Nephron (organoid): ENCODE measurements around the gene SIK3.

Experiments used
- H3K27ac Mint-ChIP-seq, 3 experiments: 2 replicates each; pipeline ENCODE4 v1.8.0; 2020; ENCODE audit warnings: mixed read lengths in 3 of 3, mild to moderate bottlenecking in 2 of 3, moderate library complexity in 1 of 3
- H3K27me3 Mint-ChIP-seq: 2 replicates; pipeline ENCODE4 v1.8.0; 2021; ENCODE audit warnings: low read depth, mild to moderate bottlenecking, moderate library complexity, mixed read lengths
- H3K36me3 Mint-ChIP-seq: 2 replicates; pipeline ENCODE4 v1.8.0; 2020; ENCODE audit warnings: low read depth, mixed read lengths
- H3K4me1 Mint-ChIP-seq: 2 replicates; pipeline ENCODE4 v1.8.0; 2020; ENCODE audit warnings: mixed read lengths
- H3K4me3 Mint-ChIP-seq, 3 experiments: 2 replicates each; pipeline ENCODE4 v1.8.0; 2020; ENCODE audit warnings: mild to moderate bottlenecking in 3 of 3, mixed read lengths in 3 of 3, moderate library complexity in 2 of 3
- H3K9me3 Mint-ChIP-seq: 2 replicates; pipeline ENCODE4 v1.8.0; 2020; ENCODE audit warnings: mixed read lengths
- CTCF ChIP-seq, 3 experiments: fragments of 200-600 bp; sonication (generic); IDR thresholded peaks; one replicate each; pipeline ENCODE4 v1.5.0; 2021; ENCODE audit warnings: antibody characterized with exemption in 3 of 3; ENCODE audit not compliant: unreplicated experiment in 3 of 3

SIK3 gene

GRCh38 chr11:116989184-116989583 is 109.0 kb downstream of the SIK3 start:
- Mint-ChIP-seq H3K27me3 (no peaks in the 10 kb centered on the region), H3K4me3 (no peak overlapping the region), H3K36me3 (no peaks in the 10 kb centered on the region), H3K4me1 (peaks cover 29% of the 10 kb centered on the region), H3K9me3 (no peaks in the 10 kb centered on the region), H3K27ac (peak overlapping the region; percentile 30 to 79 (median 56))
- TF ChIP-seq CTCF (IDR thresholded peaks at IDR 0.05; ENCODE audit: unreplicated experiment in 3 of 3), result no peak

- H3K4me3 Mint-ChIP-seq, result no peak overlapping the region
- H3K27me3 Mint-ChIP-seq, result no peaks in the 10 kb centered on the region
- H3K4me1 Mint-ChIP-seq, result peaks cover 19% of the 10 kb centered on the region
- no peak for TF ChIP-seq CTCF (IDR thresholded peaks at IDR 0.05; ENCODE audit: unreplicated experiment in 3 of 3)
- peak overlapping the region in 1 of 3 experiments; percentile 0 for H3K27ac Mint-ChIP-seq
- H3K9me3 Mint-ChIP-seq, result no peaks in the 10 kb centered on the region
- H3K36me3 Mint-ChIP-seq, result no peaks in the 10 kb centered on the region
Measured at GRCh38 chr11:116986521-116987105, 111.6 kb downstream of the SIK3 start.

DNA sequence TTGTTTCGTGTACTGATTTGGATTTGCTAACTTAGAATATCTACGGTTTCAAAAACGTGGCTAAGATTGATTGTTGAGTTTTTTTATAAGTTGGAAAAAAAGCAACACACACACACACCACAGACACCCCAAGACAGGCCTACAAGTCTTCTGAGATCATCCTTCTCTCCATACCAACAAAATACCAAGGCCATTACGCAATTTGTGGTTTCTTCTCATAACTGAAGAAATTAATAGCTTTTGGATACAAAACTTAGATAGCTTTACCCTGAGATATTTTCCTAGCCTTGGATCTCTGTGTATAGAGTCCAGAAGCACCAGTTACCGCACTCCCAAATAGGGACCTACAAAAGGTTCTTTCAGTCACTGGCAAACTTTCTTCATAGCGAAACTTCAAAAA is 113.6 kb downstream of the SIK3 start:
- H3K4me3 Mint-ChIP-seq, result no peak overlapping the region
- TF ChIP-seq CTCF (IDR thresholded peaks at IDR 0.05; ENCODE audit: unreplicated experiment in 3 of 3), result no peak
- H3K36me3 Mint-ChIP-seq, result no peaks in the 10 kb centered on the region

DNA sequence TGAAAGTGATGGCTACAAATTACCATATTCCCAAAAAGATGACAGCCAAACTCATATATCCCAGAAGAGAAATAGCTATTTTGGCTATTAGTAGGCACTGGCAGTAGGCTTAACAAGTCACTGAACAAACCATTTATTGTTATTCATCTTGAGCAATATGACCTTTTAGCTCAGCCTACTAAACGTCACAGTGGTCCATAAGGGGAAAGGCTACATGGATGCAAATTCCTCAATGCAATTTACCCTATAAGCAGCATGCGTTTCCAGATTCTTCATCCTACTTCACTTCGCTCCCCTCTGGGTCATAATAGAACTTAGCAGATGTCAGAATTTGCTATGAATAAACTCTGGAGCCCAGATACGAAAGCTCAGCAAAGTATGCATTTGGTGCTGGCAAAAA is 114.0 kb downstream of the SIK3 start:
- Mint-ChIP-seq H3K4me1 (peaks cover 5% of the 10 kb centered on the region), H3K36me3 (no peaks in the 10 kb centered on the region), H3K9me3 (no peaks in the 10 kb centered on the region), H3K27ac (no peak overlapping the region), H3K27me3 (no peaks in the 10 kb centered on the region), H3K4me3 (no peak overlapping the region)
- no peak for TF ChIP-seq CTCF (IDR thresholded peaks at IDR 0.05; ENCODE audit: unreplicated experiment in 3 of 3)

More for the DNA sequence above, 113.6 kb downstream of the SIK3 start:
- Mint-ChIP-seq H3K4me1 (peaks cover 9% of the 10 kb centered on the region), H3K27ac (no peak overlapping the region), H3K27me3 (no peaks in the 10 kb centered on the region), H3K9me3 (no peaks in the 10 kb centered on the region)

DNA sequence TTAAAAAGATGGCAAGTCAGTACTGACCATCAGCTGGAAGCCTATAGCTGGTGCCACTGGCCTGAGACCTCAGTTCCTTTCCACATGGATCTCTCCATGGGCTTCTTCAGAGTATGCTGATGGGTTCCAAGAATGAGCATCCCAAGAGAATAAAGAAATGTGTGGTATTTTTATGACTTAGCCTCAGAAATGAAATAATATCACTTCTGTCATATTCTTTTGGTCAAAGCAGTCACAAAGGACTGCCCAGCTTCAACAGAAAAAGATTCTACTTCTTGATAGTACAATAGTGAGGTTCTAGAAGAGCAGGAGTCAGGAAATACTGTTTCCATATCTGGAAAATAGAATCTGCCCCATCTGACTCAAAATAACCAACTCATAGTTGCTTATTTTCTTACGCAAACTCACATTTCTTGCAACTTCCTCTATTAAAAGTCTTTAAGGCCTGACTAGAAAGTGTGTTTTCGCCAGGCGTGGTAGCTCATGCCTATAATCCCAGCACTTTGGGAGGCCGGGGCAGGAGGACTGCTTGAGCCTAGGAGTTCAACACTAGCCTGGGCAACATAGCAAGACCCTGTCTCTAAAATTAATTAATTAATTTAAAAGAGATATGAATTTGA is 116.9 kb downstream of the SIK3 start:
- Mint-ChIP-seq H3K36me3 (peaks cover 3% of the 10 kb centered on the region), H3K4me1 (peaks cover 3% of the 10 kb centered on the region), H3K27me3 (no peaks in the 10 kb centered on the region), H3K27ac (peak overlapping the region in 2 of 3 experiments; percentile 17 to 65), H3K4me3 (no peak overlapping the region), H3K9me3 (peaks cover 2% of the 10 kb centered on the region)
- TF ChIP-seq CTCF (IDR thresholded peaks at IDR 0.05; ENCODE audit: unreplicated experiment in 3 of 3), result no peak
